AG04450 (cell line): ENCODE data around the gene ACP3. TPM values are rescaled to one million over a fixed set of nuclear protein-coding genes. Genes with fewer than 3 reads are reported as not detected.

ENCODE experiments used
- CTCF ChIA-PET: fragments of 300-600, 350-600 bp; formaldehyde crosslinking; extraction: SDS; loops from one replicate; lab custom pipeline; 2022; ENCODE audit warnings: antibody characterized with exemption, inconsistent platforms; lab: Charles Lee
- POLR2A ChIA-PET: fragments of 350-600 bp; formaldehyde crosslinking; extraction: SDS; loops from one replicate; lab custom pipeline; 2021; ENCODE audit warnings: antibody characterized with exemption, inconsistent platforms; lab: Yijun Ruan, JAX
- DNase-seq: peaks from one replicate; pipeline ENCODE4 v3.0.0-alpha.2; 2011; ENCODE audit warnings: low read depth, low spot score
- H3K27ac ChIP-seq: one replicate; pipeline ENCODE4 v1.5.1; 2012; ENCODE audit warnings: low read depth, low read length, control low read depth
- H3K27me3 ChIP-seq: one replicate; pipeline ENCODE4 v1.6.0; 2012; ENCODE audit warnings: low read length; ENCODE audit not compliant: control insufficient read depth, insufficient read depth
- H3K4me3 ChIP-seq: 2 replicates; pipeline ENCODE4 v1.5.1; 2011; ENCODE audit warnings: mild to moderate bottlenecking, low read depth, low read length, control low read depth
- H3K9me3 ChIP-seq: 2 replicates; pipeline ENCODE4 v1.5.1; 2012; ENCODE audit warnings: low read length; ENCODE audit not compliant: control insufficient read depth, insufficient read depth
- CTCF ChIP-seq: IDR thresholded peaks from 2 replicates; pipeline ENCODE4 v1.5.1; 2011; ENCODE audit warnings: low read depth, low read length, control low read depth, inconsistent platforms
- polyA minus RNA-seq: library from RNA; depleted of rRNA, polyadenylated mRNA; stranded (reverse); fragments of >200 nt; gene quantifications from 2 replicates; pipeline ENCODE4 v1.2.3, GENCODE V29; 2011; rRNA and poly(A)+ RNA removed
- polyA plus RNA-seq: library from polyadenylated mRNA; depleted of rRNA; stranded (reverse); fragments of >200 nt; gene quantifications from 2 replicates; pipeline ENCODE4 v1.2.3, GENCODE V29; 2011; rRNA removed

The ACP3 gene
- polyA plus RNA-seq (0.71 and 1.9 TPM in 2 replicates), polyA minus RNA-seq (0.64 and 0.65 TPM in 2 replicates)

DNA sequence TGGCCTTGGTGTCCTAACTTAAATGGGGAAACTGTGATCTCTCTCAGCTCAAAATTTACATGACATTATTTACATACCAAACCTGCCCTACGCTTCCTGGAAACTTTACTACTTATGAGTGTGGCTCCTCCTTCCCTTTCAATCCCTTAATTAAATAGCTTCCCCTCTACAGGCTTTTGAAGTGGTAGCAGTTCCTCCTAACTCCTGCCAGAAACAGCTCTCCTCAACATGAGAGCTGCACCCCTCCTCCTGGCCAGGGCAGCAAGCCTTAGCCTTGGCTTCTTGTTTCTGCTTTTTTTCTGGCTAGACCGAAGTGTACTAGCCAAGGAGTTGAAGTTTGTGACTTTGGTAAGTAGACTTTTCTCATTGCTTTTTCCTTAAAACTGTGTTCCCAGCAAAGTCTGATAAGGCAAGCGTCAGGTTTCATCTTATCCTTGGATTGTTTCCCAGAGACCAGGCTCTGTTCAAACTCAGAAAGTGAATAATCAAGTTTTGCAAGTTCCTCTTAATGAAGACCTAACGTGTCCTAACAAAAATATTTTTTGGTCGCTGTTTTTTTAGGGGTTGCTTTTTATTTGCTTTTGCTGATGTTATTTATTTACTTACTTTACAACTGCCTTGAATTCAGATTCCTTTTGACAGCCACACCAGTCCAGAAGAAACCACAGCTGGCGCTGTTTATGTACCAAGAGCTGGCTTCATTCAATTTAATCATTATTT lies at the start of gene ACP3:
Gene ACP3 (plus strand): TSS at position 179 of the 720 bp plus-strand sequence. CDS start 50 bp downstream, at position 229.
- TF ChIP-seq CTCF = no peak
- DNase-seq = peak; percentile 32
- Histone ChIP-seq H3K9me3 (no peaks in the 10 kb centered on the region), H3K27me3 (no peaks in the 10 kb centered on the region), H3K4me3 (peak within 1 kb of the TSS; percentile 23), H3K27ac (peak within 1 kb of the TSS; percentile 69)
- ChIA-PET CTCF (interaction anchor here (0.7 to 1.0 kb wide), 2 partner anchors 25 to 48 kb away, joined by 3 to 5 read pairs; no protein-coding TSS in a partner anchor), POLR2A (interaction anchor here (0.6 to 0.7 kb wide), 2 partner anchors 105 to 198 kb away, joined by 3 read pairs; no protein-coding TSS in a partner anchor)

- Histone ChIP-seq H3K27me3 (peaks cover 3% of the 10 kb centered on the region), H3K9me3 (no peaks in the 10 kb centered on the region), H3K4me3 (no peak overlapping the region), H3K27ac (no peak overlapping the region)
- DNase-seq = peak; percentile 4
- TF ChIP-seq CTCF = peak; percentile 58
- ChIA-PET CTCF (interaction anchor here (0.7 to 2.6 kb wide), 14 partner anchors 9 to 129 kb away, joined by 3 to 22 read pairs (median 4); no protein-coding TSS in a partner anchor), POLR2A (no interaction called here)
Measured at GRCh38 chr3:132268956-132269355, 48.3 kb upstream of the ACP3 start.

DNA sequence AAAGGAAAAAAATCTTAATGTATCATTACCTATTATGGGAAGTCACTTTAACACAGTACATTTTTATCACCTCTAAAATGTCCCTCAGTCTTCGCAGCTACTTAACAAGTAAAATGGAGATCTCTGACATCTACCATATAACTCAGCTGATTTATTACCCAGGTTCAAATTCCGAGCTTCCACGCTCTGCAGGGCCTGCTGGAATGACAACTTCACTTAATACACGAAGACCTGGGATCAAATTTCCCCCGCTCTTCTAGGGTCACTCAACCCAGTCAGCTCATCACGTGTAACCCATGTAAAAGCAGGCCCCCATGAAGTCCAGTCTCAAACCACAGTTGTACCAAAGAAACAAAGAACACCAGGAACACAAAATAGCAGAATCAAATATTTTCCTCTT lies 44.2 kb upstream of the ACP3 start:
- no peak for TF ChIP-seq CTCF
- POLR2A ChIA-PET = no interaction called here
- H3K27me3 ChIP-seq = peaks cover 3% of the 10 kb centered on the region
- H3K4me3 ChIP-seq = no peak overlapping the region
- H3K27ac ChIP-seq = no peak overlapping the region
- H3K9me3 ChIP-seq = no peaks in the 10 kb centered on the region; the same call in 1 of the 2 replicates
- CTCF ChIA-PET = interaction anchor here (0.9 to 1.2 kb wide), 3 partner anchors 18 to 238 kb away, joined by 3 to 6 read pairs (median 3); partner anchors contain the start of gene CPNE4
- DNase-seq = no peak

DNA sequence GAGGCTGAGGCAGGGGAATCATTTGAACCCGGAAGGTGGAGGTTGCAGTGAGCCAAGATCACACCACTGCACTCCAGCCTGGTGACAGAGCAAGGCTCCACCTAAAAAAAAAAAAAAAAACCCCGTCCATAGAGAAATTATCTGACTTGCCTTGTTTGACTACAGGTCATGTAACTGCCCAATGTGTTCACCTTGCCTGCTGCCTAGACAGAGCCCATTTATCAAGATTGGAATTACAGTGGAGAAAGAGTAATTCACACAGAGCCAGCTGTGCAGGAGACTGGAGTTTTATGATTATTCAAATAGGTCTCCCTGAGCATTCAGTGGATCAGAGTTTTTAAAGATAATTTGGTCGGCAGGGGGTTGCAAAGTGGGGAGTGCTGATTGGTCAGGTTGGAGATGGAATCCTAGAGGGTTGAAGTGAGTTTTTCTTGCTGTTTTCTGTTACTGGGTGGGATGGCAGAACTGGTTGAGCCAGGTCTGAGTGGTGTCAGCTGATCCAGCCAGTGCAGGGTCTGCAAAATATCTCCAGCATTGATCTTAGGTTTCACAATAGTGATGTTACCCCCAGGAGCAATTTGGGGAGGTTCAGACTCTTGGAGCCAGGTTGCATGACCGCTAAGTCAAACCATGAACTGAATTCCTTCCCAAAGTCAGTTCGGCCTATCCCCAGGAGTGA lies 40.8 kb upstream of the ACP3 start:
- no peak for TF ChIP-seq CTCF
- Histone ChIP-seq H3K27me3 (peaks cover 3% of the 10 kb centered on the region), H3K27ac (no peak overlapping the region), H3K9me3 (no peaks in the 10 kb centered on the region; the same call in 1 of the 2 replicates), H3K4me3 (no peak overlapping the region)
- POLR2A ChIA-PET = no interaction called here
- no peak for DNase-seq
- CTCF ChIA-PET = no interaction called here
